K562 (cell line): ENCODE measurements around the gene HAUS3. TPM values are rescaled to one million over a fixed set of nuclear protein-coding genes. Genes with fewer than 3 reads are reported as not detected.

Source experiments
- ATAC-seq: fragments of 200-7000 bp; cut with Tn5 transposase; 3 replicates; pipeline ENCODE4 v1.9.1; 2020; ENCODE audit warnings: moderate library complexity
- BruUV-seq: library from RNA; stranded (reverse); fragments of 400-500 nt; replicated peaks from 2 replicates; lab custom pipeline; 2021; lab: Mats Ljungman, UMichigan
- CTCF ChIA-PET: fragments of 300-600 bp; formaldehyde crosslinking; extraction: SDS; loops from one replicate; lab custom pipeline; 2021; ENCODE audit warnings: low intra/inter-chr PET ratio; lab: Yijun Ruan, JAX
- POLR2A ChIA-PET: fragments of 300-600, 350-650 bp; sonication (Branson Sonifier 250); formaldehyde crosslinking; extraction: SDS; loops from one replicate; lab custom pipeline; 2021; ENCODE audit warnings: antibody characterized with exemption, inconsistent platforms; lab: Yijun Ruan, JAX
- DNase-seq, 4 experiments: peaks; one replicate each; pipeline versions ENCODE4 v3.0.0 to v3.0.0-alpha.2; 2011 to 2018; ENCODE audit warnings: low spot score in 3 of 4, mixed read lengths in 3 of 4; ENCODE audit errors: extremely low read depth in 1 of 4
- FAIRE-seq: peaks from 2 replicates; lab custom pipeline; 2011; peaks lifted over from hg19 to GRCh38; lab: Jason Lieb, UNC
- H2AFZ ChIP-seq: 2 replicates; pipeline ENCODE4 v1.6.0; 2011; ENCODE audit warnings: low read depth, low read length, control low read depth, inconsistent platforms
- H3K27ac ChIP-seq: fragments of 200-600 bp; 3 replicates; pipeline ENCODE4 v1.8.0; 2011; ENCODE audit warnings: low read depth, mild to moderate bottlenecking, control low read depth, inconsistent platforms, low read length, moderate library complexity, mixed read lengths; ENCODE audit errors: extremely low read depth
- H3K27me3 ChIP-seq, 2 experiments: fragments of 300-600 bp in 1 of 2; 2 replicates in 1 of 2; 3 replicates in 1 of 2; pipeline versions ENCODE4 v1.6.0 to v1.8.0; 2011; ENCODE audit warnings: inconsistent platforms in 2 of 2, low read length in 2 of 2, mild to moderate bottlenecking in 1 of 2, mixed read lengths in 1 of 2, moderate library complexity in 1 of 2; ENCODE audit not compliant: control insufficient read depth in 2 of 2, insufficient read depth in 2 of 2
- H3K36me3 ChIP-seq: fragments of 300-600 bp; 3 replicates; pipeline ENCODE4 v1.8.0; 2011; ENCODE audit warnings: mild to moderate bottlenecking, low read length, inconsistent platforms; ENCODE audit not compliant: control insufficient read depth, insufficient read depth
- H3K4me1 ChIP-seq, 2 experiments: fragments of 200-600 bp in 1 of 2; replicated peaks in 1 of 2; 2 replicates in 1 of 2; 3 replicates in 1 of 2; pipeline versions ENCODE4 v1.5.1 to v1.8.0; 2011; ENCODE audit warnings: inconsistent platforms in 2 of 2, low read length in 2 of 2, mild to moderate bottlenecking in 1 of 2, mixed read lengths in 1 of 2, moderate library complexity in 1 of 2; ENCODE audit not compliant: control insufficient read depth in 2 of 2, insufficient read depth in 2 of 2
- H3K4me2 ChIP-seq: 2 replicates; pipeline ENCODE4 v1.6.1; 2011; ENCODE audit warnings: low read length, control low read depth, inconsistent platforms, mixed read lengths; ENCODE audit not compliant: insufficient read depth
- H3K4me3 ChIP-seq: fragments of 200-600 bp; sonication (generic), shearing (Covaris generic); 2 replicates; pipeline ENCODE4 v1.5.1; 2016; ENCODE audit warnings: control low read depth, inconsistent platforms
- H3K79me2 ChIP-seq: fragments of 200-600 bp; 3 replicates; pipeline ENCODE4 v1.8.0; 2011; ENCODE audit warnings: low read length, inconsistent platforms; ENCODE audit not compliant: control insufficient read depth, insufficient read depth
- H3K9ac ChIP-seq, 2 experiments: 2 replicates each; pipeline versions ENCODE4 v1.6.0 to v1.6.1; 2011; ENCODE audit warnings: low read depth in 2 of 2, low read length in 2 of 2, control low read depth in 1 of 2, inconsistent platforms in 1 of 2, mild to moderate bottlenecking in 1 of 2, mixed read lengths in 1 of 2; ENCODE audit not compliant: insufficient read depth in 1 of 2
- H3K9me1 ChIP-seq: one replicate; pipeline ENCODE4 v1.6.0; 2011; ENCODE audit warnings: inconsistent platforms, mild to moderate bottlenecking, low read length, moderate library complexity; ENCODE audit not compliant: control insufficient read depth, insufficient read depth
- H3K9me3 ChIP-seq: replicated peaks from 2 replicates; pipeline ENCODE4 v1.5.1; 2011; ENCODE audit warnings: low read depth, low read length, inconsistent platforms; ENCODE audit not compliant: control insufficient read depth, insufficient read depth
- H4K20me1 ChIP-seq: replicated peaks from 2 replicates; pipeline ENCODE4 v1.6.1; 2011; ENCODE audit warnings: low read length, inconsistent platforms, mixed read lengths; ENCODE audit not compliant: control insufficient read depth, insufficient read depth
- ATF2 ChIP-seq: sonication (generic); formaldehyde crosslinking; IDR thresholded peaks from 2 replicates; pipeline ENCODE4 v1.8.1; 2022; ENCODE audit warnings: missing genetic modification reagents
- CTCF ChIP-seq, 3 experiments: IDR thresholded peaks in 2 of 3; conservative IDR thresholded peaks in 1 of 3; 2 replicates each; pipeline ENCODE4 v1.5.1; 2011 to 2012; ENCODE audit warnings: low read length in 3 of 3, mild to moderate bottlenecking in 3 of 3, control low read depth in 2 of 3, improper control_type of control experiment in 1 of 3, inconsistent platforms in 1 of 3, low read depth in 1 of 3, mixed read lengths in 1 of 3, moderate library complexity in 1 of 3; ENCODE audit not compliant: insufficient read depth in 2 of 3
- GATAD2B ChIP-seq: fragments of 450-650 bp; IDR thresholded peaks from 2 replicates; pipeline ENCODE4 v1.6.1; 2017; ENCODE audit warnings: mild to moderate bottlenecking, borderline replicate concordance
- NCOR1 ChIP-seq: fragments of 450-650 bp; IDR thresholded peaks from 2 replicates; pipeline ENCODE4 v1.6.1; 2016; ENCODE audit warnings: mild to moderate bottlenecking, moderate library complexity
- RFX7 ChIP-seq: fragments of 250-450 bp; sonication (Bioruptor Pico); IDR thresholded peaks from 2 replicates; pipeline ENCODE4 v1.5.1; 2021; ENCODE audit warnings: mild to moderate bottlenecking
- SAFB ChIP-seq: fragments of 200-400 bp; formaldehyde crosslinking; IDR thresholded peaks from 2 replicates; pipeline ENCODE4 v1.6.1; 2017; ENCODE audit warnings: low read depth, low read length, borderline replicate concordance
- ZNF586 ChIP-seq: fragments of 450-650 bp; formaldehyde crosslinking; conservative IDR thresholded peaks from 2 replicates; pipeline ENCODE4 v1.4.0; 2020; ENCODE audit warnings: mild to moderate bottlenecking, moderate library complexity
- WGBS: fragments of 100-300 bp; shearing (Covaris generic); methylation state at CpG from one replicate; pipeline ENCODE4 v1.1.6; 2016; ENCODE audit warnings: low coverage, mixed read lengths; ENCODE audit not compliant: insufficient coverage; ENCODE audit errors: missing lambda C conversion rate; 5-methylcytosine and 5-hydroxymethylcytosine counted together
- in situ Hi-C: fragments of 300-500 bp; cut with MboI; formaldehyde crosslinking; loops from 4 replicates; pipeline ENCODE4 v1.15.0; 2018; ENCODE audit warnings: inconsistent platforms, mixed read lengths
- intact Hi-C: fragments of 100-400 bp; cut with micrococcal nuclease; formaldehyde crosslinking; loops from 2 replicates; pipeline ENCODE4 v1.14.2; 2022
- polyA plus RNA-seq, 8 experiments: library from polyadenylated mRNA; depleted of rRNA in 4 of 8; stranded (reverse) in 5 of 8; unstranded in 3 of 8; fragments of >200 nt; fragmentation: Nextera tagmentation in 2 of 8; fragmentation: Illumina TruSeq in 1 of 8; extraction: Ambion mirVana in 2 of 8; extraction: Trizol in 1 of 8; gene quantifications; 2 replicates each; pipeline versions ENCODE4 v1.2.1 to v1.2.3, GENCODE V29; 2011 to 2014; ENCODE audit warnings: inconsistent platforms in 1 of 8, missing spikeins in 1 of 8
- total RNA-seq, 7 experiments: library from RNA; depleted of rRNA in 6 of 7; stranded (reverse); fragments of >200 nt in 6 of 7; fragmentation: Illumina TruSeq in 2 of 7; extraction: Trizol in 2 of 7; gene quantifications; 2 replicates each; pipeline versions ENCODE4 v1.2.1 to v1.2.3, GENCODE V29; 2011 to 2021; ENCODE audit warnings: low replicate concordance in 1 of 7

HAUS3 gene
- total and polyA plus RNA-seq, 9 of the 15 experiments (the other 6 are each of a cell fraction or from before 2014, with no cell fraction given): 8.9 to 25.7 (median 21.5) TPM

- no peak for TF ChIP-seq RFX7 (CRISPR knock-in tag)
- no peak for TF ChIP-seq NCOR1
- no peak for TF ChIP-seq ATF2 (CRISPR knock-in tag)
- TF ChIP-seq SAFB: no peak
- TF ChIP-seq GATAD2B: no peak
- no peak for TF ChIP-seq CTCF (IDR thresholded peaks at IDR 0.05 in 2 of 3, conservative IDR thresholded peaks at IDR 0.05 in 1 of 3; ENCODE audit: insufficient read depth in 2 of 3, low read depth in 1 of 3, low read length in 3 of 3)
- no peak for TF ChIP-seq ZNF586 (CRISPR knock-in tag)
- no peaks in the 10 kb centered on the region for H3K79me2 ChIP-seq
- no peak overlapping the region for H3K4me2 ChIP-seq
- no peaks in the 10 kb centered on the region for H3K27me3 ChIP-seq
- no peaks in the 10 kb centered on the region for H3K9me3 ChIP-seq
- no peak for DNase-seq
- H3K27ac ChIP-seq: no peak overlapping the region
- intact Hi-C loops: no loop called here
- no TSS peak for BruUV-seq
- H2AFZ ChIP-seq: no peak overlapping the region
- 86% methylated on average over 25 of the region's 27 CpGs for WGBS
- ATAC-seq: no peak
- ChIA-PET CTCF (no interaction called here), POLR2A (interaction anchor here (0.6 to 1.0 kb wide), 2 partner anchors 9 to 280 kb away, joined by 3 to 4 read pairs; partner anchors contain the start of gene MXD4)
- no peaks in the 10 kb centered on the region for H4K20me1 ChIP-seq
- H3K9ac ChIP-seq: no peak overlapping the region
- no peak overlapping the region for H3K4me3 ChIP-seq
- no peak for FAIRE-seq
- H3K9me1 ChIP-seq: no peaks in the 10 kb centered on the region
- peaks cover 17 to 89% of the 10 kb centered on the region in 2 experiments for H3K4me1 ChIP-seq
- peaks cover 12% of the 10 kb centered on the region; the same call in 1 of the 3 replicates for H3K36me3 ChIP-seq
- in situ Hi-C loops: no loop called here
Observed at GRCh38 chr4:2271279-2272025, 29.5 kb upstream of the HAUS3 start.
